LNCaP clone FGC (cell line): Measurements from ENCODE around the gene NHLH1.

Experiments used
- DNase-seq: peaks from one replicate; pipeline ENCODE4 v3.0.0-alpha.2; 2011; ENCODE audit warnings: low read depth
- H3K4me3 ChIP-seq: 2 replicates; pipeline ENCODE4 v1.5.1; 2011; ENCODE audit warnings: mild to moderate bottlenecking, low read depth, low read length, control low read depth
- TF ChIP-seq, protein P1 (sequence below): IDR thresholded peaks from 2 replicates; pipeline ENCODE4 v1.5.1; 2012; ENCODE audit warnings: mild to moderate bottlenecking; ENCODE audit not compliant: control insufficient read depth, insufficient read depth; ENCODE audit errors: extremely low read depth

NHLH1 gene

DNA sequence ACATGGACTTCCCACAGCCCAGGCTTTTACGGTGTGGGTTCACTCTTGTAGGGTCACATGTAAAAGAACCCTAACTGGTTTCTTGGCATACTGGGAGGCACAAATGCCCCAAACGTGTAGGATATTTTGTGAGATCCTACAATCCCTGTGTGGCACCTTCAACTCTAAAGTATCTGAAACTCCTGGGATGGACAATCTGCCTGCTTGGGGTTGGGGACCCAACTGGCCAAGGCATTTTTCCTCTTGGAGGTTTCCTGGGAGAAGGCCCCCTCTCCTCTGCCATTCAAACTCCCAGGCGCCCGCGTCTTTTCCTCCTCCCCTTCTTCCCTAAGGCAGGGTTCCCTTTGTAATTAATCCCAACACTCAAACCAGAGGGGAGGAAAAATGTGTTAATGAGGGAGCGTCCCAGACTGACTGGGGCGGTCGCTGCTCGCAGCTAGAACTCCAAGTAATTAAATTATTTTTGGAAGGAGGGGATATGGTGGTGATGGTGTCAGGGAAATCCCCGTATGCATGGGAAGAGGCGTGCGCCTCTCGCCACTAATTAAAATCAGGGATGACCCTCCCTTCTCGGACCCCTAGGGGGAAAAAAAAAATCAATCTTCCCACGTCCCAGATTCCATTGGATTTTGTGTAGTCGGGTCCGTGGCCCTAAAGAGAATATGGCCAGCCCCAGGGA lies 32.8 kb downstream of the NHLH1 start:
- TF ChIP-seq, protein P1, sequence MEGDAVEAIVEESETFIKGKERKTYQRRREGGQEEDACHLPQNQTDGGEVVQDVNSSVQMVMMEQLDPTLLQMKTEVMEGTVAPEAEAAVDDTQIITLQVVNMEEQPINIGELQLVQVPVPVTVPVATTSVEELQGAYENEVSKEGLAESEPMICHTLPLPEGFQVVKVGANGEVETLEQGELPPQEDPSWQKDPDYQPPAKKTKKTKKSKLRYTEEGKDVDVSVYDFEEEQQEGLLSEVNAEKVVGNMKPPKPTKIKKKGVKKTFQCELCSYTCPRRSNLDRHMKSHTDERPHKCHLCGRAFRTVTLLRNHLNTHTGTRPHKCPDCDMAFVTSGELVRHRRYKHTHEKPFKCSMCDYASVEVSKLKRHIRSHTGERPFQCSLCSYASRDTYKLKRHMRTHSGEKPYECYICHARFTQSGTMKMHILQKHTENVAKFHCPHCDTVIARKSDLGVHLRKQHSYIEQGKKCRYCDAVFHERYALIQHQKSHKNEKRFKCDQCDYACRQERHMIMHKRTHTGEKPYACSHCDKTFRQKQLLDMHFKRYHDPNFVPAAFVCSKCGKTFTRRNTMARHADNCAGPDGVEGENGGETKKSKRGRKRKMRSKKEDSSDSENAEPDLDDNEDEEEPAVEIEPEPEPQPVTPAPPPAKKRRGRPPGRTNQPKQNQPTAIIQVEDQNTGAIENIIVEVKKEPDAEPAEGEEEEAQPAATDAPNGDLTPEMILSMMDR, result no peak
- no peak for DNase-seq
- H3K4me3 ChIP-seq, result peak overlapping the region; percentile 55

- DNase-seq, result no peak
These were observed 33.4 kb downstream of the NHLH1 start, which contains the start of gene VANGL2 for GRCh38 chr1:160400223-160400645. Gene VANGL2, plus strand, starts transcription at chr1:160400564. Its CDS starts 15,274 bp downstream, at chr1:160415838.

DNA sequence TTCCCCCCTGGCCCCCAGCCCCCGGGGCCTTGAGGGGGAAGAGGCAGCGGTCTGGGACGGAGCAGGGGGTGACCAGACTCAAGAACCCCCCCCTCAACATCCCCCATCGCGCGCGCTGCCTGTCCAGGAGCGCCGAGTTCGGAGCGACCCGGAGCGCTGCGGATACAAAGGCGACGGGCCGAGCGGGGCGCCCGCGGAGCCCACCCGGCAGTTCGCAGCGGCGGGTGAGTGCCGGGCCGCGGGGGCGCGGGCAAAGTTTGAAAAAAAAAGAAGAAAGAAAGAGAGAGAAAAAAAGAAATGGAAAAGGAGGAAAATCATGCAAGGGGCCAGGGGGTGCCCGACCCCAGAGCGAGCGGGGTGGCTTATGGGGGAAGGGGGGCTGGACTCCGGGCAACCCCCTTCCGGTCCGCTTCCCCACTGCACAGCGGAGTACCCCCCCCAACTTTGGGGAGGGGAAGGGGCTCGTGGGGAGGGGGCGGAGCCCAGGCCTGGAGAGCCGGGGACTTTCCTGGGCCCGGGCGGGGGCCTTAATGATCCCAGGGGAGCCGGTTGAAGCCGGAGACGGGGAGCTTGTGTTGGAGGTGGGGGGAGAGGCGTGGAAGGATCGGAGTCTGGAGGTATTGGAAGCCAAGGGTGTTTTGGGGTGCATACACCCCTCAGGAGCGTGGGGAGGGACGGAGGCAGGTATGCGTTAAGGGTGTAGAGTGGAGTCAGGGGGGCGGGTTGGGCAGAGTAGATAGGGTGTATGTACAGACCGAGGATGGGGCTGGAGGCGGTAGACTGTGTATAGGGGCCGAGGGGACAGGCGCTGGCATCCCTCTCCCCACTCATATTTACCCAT lies 34.0 kb downstream of the NHLH1 start:
- DNase-seq, result no peak
- peak overlapping the region; percentile 55 for H3K4me3 ChIP-seq
- TF ChIP-seq, protein P1, result no peak

More at GRCh38 chr1:160400223-160400645, 33.4 kb downstream of the NHLH1 start, which contains the start of gene VANGL2:
- H3K4me3 ChIP-seq, result peak within 1 kb of the TSS; percentile 55
- TF ChIP-seq, protein P1, result no peak

- TF ChIP-seq, protein P1, result no peak
- no peak for DNase-seq
- peak overlapping the region; percentile 55; the same call in 1 of the 2 replicates for H3K4me3 ChIP-seq
These were observed 34.6 kb downstream of the NHLH1 start for GRCh38 chr1:160401487-160401805.

DNA sequence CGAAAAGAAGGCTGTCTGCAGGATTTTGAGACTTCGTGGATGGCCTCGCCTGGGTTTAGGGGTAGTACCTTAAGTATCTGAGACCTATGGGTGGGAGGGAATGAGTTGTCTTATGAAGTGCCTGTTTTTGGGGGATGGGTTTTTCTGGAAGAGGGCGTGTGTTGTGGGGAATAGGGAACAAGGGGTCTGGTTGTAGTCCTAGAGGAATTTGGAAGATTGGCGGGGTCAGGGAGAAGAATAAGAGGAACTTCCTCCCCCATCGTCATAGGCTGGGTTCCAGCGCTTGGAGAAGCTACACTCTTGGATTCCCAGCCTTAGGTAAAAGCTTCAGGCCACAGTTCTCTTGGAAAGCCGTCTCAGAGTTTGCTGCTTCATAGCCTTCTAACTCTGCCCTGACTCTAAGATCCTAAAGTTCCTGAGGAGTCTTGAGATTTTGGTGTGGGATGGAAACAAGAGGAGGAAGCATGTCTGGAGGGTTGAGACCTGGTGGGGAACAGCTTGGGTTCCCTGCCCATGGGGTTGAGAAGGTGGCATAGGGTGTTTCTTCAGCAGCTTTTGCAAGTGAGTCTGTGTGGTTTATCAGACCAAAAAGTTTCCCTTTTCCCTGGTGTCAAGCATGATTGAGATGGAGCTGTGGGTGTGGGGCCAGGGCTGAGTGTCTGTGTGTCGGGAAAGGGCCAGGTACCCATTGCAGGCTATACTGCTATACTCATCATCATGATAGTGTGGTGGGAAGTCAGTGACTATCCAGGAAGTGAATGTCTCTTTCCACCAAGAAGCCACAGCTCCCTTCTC lies 35.3 kb downstream of the NHLH1 start:
- no peak for DNase-seq
- TF ChIP-seq, protein P1, result no peak
- no peak overlapping the region for H3K4me3 ChIP-seq

- no peak overlapping the region for H3K4me3 ChIP-seq
- TF ChIP-seq, protein P1, result no peak
- no peak for DNase-seq
These were observed 36.4 kb downstream of the NHLH1 start for GRCh38 chr1:160403244-160403643.
